HepG2 (cell line): ENCODE data around the gene RBM23. TPM values are rescaled to one million over a fixed set of nuclear protein-coding genes. Genes with fewer than 3 reads are reported as not detected.

Experiments
- ATRX ChIP-seq: sonication (generic); formaldehyde crosslinking; IDR thresholded peaks from 2 replicates; pipeline ENCODE4 v1.4.0; 2020; ENCODE audit warnings: missing genetic modification reagents, borderline replicate concordance
- PAF1 ChIP-seq: IDR thresholded peaks from 2 replicates; pipeline ENCODE4 v1.6.1; 2016; ENCODE audit warnings: missing genetic modification reagents, missing compliant biosample characterization
- RAD21 ChIP-seq: fragments of 450-650 bp; formaldehyde crosslinking; IDR thresholded peaks from 2 replicates; pipeline ENCODE4 v1.5.0; 2020; ENCODE audit warnings: mild to moderate bottlenecking
- U2AF2 ChIP-seq: fragments of 200-400 bp; formaldehyde crosslinking; IDR thresholded peaks from 2 replicates; pipeline ENCODE4 v1.6.1; 2017; ENCODE audit warnings: low read depth, mild to moderate bottlenecking, low read length
- ZFP41 ChIP-seq: sonication (generic); formaldehyde crosslinking; IDR thresholded peaks from 2 replicates; pipeline ENCODE4 v1.4.0; 2020; ENCODE audit warnings: mild to moderate bottlenecking, missing genetic modification reagents, borderline replicate concordance
- ZNF207 ChIP-seq: fragments of 450-650 bp; IDR thresholded peaks from 2 replicates; pipeline ENCODE4 v1.6.1; 2016; ENCODE audit warnings: antibody characterized with exemption, borderline replicate concordance
- ZNF335 ChIP-seq: sonication (generic); formaldehyde crosslinking; IDR thresholded peaks from 2 replicates; pipeline ENCODE4 v1.4.0; 2020; ENCODE audit warnings: missing genetic modification reagents
- polyA plus RNA-seq, 8 experiments: library from polyadenylated mRNA; depleted of rRNA in 3 of 8; stranded (reverse) in 7 of 8; unstranded in 1 of 8; fragments of >200 nt; fragmentation: Illumina TruSeq in 4 of 8; extraction: Trizol in 4 of 8; gene quantifications; 2 replicates each; pipeline versions ENCODE4 v1.2.1 to v1.2.3, GENCODE V29; 2011 to 2016; ENCODE audit warnings: low read depth in 4 of 8, missing spikeins in 1 of 8, mixed read lengths in 1 of 8; ENCODE audit not compliant: insufficient read depth in 1 of 8
- total RNA-seq, 5 experiments: library from RNA; depleted of rRNA; stranded (reverse); fragments of >200 nt; fragmentation: Illumina TruSeq; extraction: Trizol; gene quantifications; 2 replicates each; pipeline ENCODE4 v1.2.3, GENCODE V29; 2016; ENCODE audit warnings: low read depth in 1 of 5
- TF ChIP-seq, protein P1 (sequence below): sonication (generic); formaldehyde crosslinking; IDR thresholded peaks from 2 replicates; pipeline ENCODE4 v1.5.0; 2020; ENCODE audit warnings: mild to moderate bottlenecking, missing genetic modification reagents, borderline replicate concordance
- TF ChIP-seq, protein P2 (sequence below): sonication (generic); formaldehyde crosslinking; IDR thresholded peaks from 2 replicates; pipeline ENCODE4 v1.8.1; 2023; ENCODE audit warnings: missing genetic modification reagents, mild to moderate bottlenecking, borderline replicate concordance
- TF ChIP-seq, protein P3 (sequence below): sonication (generic); formaldehyde crosslinking; IDR thresholded peaks from 2 replicates; pipeline ENCODE4 v1.9.0; 2021; ENCODE audit warnings: missing genetic modification reagents, borderline replicate concordance
- TF ChIP-seq, protein P4 (sequence below): sonication (generic); formaldehyde crosslinking; IDR thresholded peaks from 2 replicates; pipeline ENCODE4 v1.5.1; 2020; ENCODE audit warnings: mild to moderate bottlenecking, missing genetic modification reagents, moderate library complexity
- TF ChIP-seq, protein P5 (sequence below): sonication (generic); formaldehyde crosslinking; IDR thresholded peaks from 2 replicates; pipeline ENCODE4 v1.5.0; 2020; ENCODE audit warnings: missing genetic modification reagents

The RBM23 gene
- total and polyA plus RNA-seq, 2 of the 13 experiments (the other 11 are each of a cell fraction or from before 2014, with no cell fraction given), result 1.5 to 2.1 TPM

DNA sequence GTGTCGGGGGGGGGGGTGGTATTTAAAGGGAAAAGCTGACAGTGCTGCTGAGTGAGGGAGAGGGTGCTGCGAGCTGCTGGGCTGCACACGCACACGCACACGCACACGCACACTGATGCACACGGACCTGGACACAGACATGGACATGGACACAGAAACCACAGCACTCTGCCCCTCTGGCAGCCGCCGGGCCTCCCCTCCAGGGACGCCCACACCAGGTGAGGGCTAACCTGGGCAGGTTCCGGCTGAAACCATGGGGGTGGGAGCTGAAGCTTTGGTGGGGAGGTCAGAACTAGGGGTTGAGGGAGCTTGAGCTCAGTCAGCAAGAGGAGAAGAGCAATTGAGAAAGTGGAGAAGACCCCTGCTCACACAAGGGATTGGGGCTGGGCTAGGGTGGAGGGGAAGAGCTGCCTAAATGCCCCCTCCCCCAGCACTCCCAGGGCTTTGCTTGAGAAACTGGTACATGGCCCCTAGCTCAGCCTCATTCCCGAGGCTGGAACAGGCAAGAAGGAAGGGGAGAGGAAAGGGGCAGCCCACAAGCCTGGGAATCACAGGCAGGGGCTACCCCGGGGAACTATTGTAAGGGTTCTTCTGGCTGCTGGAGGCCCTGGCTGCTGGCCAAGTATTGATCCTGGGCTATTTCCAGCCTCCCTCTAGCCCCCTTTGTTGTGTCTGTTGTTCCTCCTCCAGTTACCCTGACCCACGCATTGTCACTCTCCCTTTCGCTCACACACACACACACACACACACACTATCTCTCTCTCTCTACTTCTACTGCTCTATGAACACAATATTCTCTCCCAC lies 35.6 kb downstream of the RBM23 start, which contains the start of gene REM2 (continued):
- TF ChIP-seq, protein P1, sequence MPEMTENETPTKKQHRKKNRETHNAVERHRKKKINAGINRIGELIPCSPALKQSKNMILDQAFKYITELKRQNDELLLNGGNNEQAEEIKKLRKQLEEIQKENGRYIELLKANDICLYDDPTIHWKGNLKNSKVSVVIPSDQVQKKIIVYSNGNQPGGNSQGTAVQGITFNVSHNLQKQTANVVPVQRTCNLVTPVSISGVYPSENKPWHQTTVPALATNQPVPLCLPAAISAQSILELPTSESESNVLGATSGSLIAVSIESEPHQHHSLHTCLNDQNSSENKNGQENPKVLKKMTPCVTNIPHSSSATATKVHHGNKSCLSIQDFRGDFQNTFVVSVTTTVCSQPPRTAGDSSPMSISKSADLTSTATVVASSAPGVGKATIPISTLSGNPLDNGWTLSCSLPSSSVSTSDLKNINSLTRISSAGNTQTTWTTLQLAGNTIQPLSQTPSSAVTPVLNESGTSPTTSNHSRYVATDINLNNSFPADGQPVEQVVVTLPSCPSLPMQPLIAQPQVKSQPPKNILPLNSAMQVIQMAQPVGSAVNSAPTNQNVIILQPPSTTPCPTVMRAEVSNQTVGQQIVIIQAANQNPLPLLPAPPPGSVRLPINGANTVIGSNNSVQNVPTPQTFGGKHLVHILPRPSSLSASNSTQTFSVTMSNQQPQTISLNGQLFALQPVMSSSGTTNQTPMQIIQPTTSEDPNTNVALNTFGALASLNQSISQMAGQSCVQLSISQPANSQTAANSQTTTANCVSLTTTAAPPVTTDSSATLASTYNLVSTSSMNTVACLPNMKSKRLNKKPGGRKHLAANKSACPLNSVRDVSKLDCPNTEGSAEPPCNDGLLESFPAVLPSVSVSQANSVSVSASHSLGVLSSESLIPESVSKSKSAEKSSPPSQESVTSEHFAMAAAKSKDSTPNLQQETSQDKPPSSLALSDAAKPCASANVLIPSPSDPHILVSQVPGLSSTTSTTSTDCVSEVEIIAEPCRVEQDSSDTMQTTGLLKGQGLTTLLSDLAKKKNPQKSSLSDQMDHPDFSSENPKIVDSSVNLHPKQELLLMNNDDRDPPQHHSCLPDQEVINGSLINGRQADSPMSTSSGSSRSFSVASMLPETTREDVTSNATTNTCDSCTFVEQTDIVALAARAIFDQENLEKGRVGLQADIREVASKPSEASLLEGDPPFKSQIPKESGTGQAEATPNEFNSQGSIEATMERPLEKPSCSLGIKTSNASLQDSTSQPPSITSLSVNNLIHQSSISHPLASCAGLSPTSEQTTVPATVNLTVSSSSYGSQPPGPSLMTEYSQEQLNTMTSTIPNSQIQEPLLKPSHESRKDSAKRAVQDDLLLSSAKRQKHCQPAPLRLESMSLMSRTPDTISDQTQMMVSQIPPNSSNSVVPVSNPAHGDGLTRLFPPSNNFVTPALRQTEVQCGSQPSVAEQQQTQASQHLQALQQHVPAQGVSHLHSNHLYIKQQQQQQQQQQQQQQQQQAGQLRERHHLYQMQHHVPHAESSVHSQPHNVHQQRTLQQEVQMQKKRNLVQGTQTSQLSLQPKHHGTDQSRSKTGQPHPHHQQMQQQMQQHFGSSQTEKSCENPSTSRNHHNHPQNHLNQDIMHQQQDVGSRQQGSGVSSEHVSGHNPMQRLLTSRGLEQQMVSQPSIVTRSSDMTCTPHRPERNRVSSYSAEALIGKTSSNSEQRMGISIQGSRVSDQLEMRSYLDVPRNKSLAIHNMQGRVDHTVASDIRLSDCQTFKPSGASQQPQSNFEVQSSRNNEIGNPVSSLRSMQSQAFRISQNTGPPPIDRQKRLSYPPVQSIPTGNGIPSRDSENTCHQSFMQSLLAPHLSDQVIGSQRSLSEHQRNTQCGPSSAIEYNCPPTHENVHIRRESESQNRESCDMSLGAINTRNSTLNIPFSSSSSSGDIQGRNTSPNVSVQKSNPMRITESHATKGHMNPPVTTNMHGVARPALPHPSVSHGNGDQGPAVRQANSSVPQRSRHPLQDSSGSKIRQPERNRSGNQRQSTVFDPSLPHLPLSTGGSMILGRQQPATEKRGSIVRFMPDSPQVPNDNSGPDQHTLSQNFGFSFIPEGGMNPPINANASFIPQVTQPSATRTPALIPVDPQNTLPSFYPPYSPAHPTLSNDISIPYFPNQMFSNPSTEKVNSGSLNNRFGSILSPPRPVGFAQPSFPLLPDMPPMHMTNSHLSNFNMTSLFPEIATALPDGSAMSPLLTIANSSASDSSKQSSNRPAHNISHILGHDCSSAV (CRISPR knock-in tag), result no peak
- TF ChIP-seq ZFP41 (CRISPR knock-in tag) (no peak), ZNF207 (no peak), ZNF335 (no peak), PAF1 (CRISPR knock-in tag) (no peak), U2AF2 (no peak), ATRX (CRISPR knock-in tag) (no peak), RAD21 (CRISPR knock-in tag) (no peak)
- TF ChIP-seq, protein P2, sequence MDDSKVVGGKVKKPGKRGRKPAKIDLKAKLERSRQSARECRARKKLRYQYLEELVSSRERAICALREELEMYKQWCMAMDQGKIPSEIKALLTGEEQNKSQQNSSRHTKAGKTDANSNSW, result no peak
- TF ChIP-seq, protein P3, sequence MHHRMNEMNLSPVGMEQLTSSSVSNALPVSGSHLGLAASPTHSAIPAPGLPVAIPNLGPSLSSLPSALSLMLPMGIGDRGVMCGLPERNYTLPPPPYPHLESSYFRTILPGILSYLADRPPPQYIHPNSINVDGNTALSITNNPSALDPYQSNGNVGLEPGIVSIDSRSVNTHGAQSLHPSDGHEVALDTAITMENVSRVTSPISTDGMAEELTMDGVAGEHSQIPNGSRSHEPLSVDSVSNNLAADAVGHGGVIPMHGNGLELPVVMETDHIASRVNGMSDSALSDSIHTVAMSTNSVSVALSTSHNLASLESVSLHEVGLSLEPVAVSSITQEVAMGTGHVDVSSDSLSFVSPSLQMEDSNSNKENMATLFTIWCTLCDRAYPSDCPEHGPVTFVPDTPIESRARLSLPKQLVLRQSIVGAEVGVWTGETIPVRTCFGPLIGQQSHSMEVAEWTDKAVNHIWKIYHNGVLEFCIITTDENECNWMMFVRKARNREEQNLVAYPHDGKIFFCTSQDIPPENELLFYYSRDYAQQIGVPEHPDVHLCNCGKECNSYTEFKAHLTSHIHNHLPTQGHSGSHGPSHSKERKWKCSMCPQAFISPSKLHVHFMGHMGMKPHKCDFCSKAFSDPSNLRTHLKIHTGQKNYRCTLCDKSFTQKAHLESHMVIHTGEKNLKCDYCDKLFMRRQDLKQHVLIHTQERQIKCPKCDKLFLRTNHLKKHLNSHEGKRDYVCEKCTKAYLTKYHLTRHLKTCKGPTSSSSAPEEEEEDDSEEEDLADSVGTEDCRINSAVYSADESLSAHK, result no peak
- TF ChIP-seq, protein P4, sequence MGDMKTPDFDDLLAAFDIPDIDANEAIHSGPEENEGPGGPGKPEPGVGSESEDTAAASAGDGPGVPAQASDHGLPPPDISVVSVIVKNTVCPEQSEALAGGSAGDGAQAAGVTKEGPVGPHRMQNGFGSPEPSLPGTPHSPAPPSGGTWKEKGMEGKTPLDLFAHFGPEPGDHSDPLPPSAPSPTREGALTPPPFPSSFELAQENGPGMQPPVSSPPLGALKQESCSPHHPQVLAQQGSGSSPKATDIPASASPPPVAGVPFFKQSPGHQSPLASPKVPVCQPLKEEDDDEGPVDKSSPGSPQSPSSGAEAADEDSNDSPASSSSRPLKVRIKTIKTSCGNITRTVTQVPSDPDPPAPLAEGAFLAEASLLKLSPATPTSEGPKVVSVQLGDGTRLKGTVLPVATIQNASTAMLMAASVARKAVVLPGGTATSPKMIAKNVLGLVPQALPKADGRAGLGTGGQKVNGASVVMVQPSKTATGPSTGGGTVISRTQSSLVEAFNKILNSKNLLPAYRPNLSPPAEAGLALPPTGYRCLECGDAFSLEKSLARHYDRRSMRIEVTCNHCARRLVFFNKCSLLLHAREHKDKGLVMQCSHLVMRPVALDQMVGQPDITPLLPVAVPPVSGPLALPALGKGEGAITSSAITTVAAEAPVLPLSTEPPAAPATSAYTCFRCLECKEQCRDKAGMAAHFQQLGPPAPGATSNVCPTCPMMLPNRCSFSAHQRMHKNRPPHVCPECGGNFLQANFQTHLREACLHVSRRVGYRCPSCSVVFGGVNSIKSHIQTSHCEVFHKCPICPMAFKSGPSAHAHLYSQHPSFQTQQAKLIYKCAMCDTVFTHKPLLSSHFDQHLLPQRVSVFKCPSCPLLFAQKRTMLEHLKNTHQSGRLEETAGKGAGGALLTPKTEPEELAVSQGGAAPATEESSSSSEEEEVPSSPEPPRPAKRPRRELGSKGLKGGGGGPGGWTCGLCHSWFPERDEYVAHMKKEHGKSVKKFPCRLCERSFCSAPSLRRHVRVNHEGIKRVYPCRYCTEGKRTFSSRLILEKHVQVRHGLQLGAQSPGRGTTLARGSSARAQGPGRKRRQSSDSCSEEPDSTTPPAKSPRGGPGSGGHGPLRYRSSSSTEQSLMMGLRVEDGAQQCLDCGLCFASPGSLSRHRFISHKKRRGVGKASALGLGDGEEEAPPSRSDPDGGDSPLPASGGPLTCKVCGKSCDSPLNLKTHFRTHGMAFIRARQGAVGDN (CRISPR knock-in tag), result peak; percentile 14; the same call in 1 of the 2 replicates
- TF ChIP-seq, protein P5, sequence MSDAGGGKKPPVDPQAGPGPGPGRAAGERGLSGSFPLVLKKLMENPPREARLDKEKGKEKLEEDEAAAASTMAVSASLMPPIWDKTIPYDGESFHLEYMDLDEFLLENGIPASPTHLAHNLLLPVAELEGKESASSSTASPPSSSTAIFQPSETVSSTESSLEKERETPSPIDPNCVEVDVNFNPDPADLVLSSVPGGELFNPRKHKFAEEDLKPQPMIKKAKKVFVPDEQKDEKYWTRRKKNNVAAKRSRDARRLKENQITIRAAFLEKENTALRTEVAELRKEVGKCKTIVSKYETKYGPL (CRISPR knock-in tag), result no peak
